NCI-H2227 (cell line): ENCODE measurements around the gene USP15.
"Not testable (repeated sequence)": the region's sequence is repeated elsewhere in the genome, so short reads cannot be mapped to it uniquely, and the experiment has no call there.

Experiments
- DNase-seq: peaks from one replicate; lab custom pipeline; 2025; ENCODE audit not compliant: unreplicated experiment; lab: John Stamatoyannopoulos, UW

Gene USP15

GRCh38 chr12:62368430-62369223, 108.4 kb downstream of the USP15 start:
- DNase-seq = not testable (repeated sequence)

GRCh38 chr12:62370189-62370588, 110.0 kb downstream of the USP15 start:
- no peak for DNase-seq

GRCh38 chr12:62371661-62372060, 111.5 kb downstream of the USP15 start:
- DNase-seq = no peak

- DNase-seq = no peak
Observed at GRCh38 chr12:62372134-62372533, 111.9 kb downstream of the USP15 start.

GRCh38 chr12:62372825-62373224, 112.6 kb downstream of the USP15 start:
- no peak for DNase-seq

GRCh38 chr12:62375603-62376002, 115.4 kb downstream of the USP15 start:
- no peak for DNase-seq

- no peak for DNase-seq
Observed at GRCh38 chr12:62379026-62379722, 119.0 kb downstream of the USP15 start.

GRCh38 chr12:62379723-62380045, 119.5 kb downstream of the USP15 start:
- no peak for DNase-seq

- no peak for DNase-seq
Observed at GRCh38 chr12:62382526-62382925, 122.3 kb downstream of the USP15 start.

- no peak for DNase-seq
Observed at GRCh38 chr12:62396750-62397149, 136.5 kb downstream of the USP15 start.

- DNase-seq = no peak
Observed at GRCh38 chr12:62400135-62400534, 139.9 kb downstream of the USP15 start.

- DNase-seq = no peak
Observed at GRCh38 chr12:62401631-62402030, 141.4 kb downstream of the USP15 start.

GRCh38 chr12:62403031-62403430, 142.8 kb downstream of the USP15 start:
- no peak for DNase-seq

- no peak for DNase-seq
Observed at GRCh38 chr12:62407587-62407986, 147.4 kb downstream of the USP15 start.

- DNase-seq = no peak
Observed at GRCh38 chr12:62409068-62409467, 148.9 kb downstream of the USP15 start.

GRCh38 chr12:62414180-62414579, 154.0 kb downstream of the USP15 start:
- DNase-seq = no peak

GRCh38 chr12:62426089-62426488, 165.9 kb downstream of the USP15 start:
- no peak for DNase-seq

GRCh38 chr12:62429457-62429856, 169.3 kb downstream of the USP15 start:
- DNase-seq = no peak

GRCh38 chr12:62434494-62435302, 174.5 kb downstream of the USP15 start:
- no peak for DNase-seq

- DNase-seq = peak; percentile 47
Observed at GRCh38 chr12:62435303-62436163, 175.3 kb downstream of the USP15 start.

- no peak for DNase-seq
Observed at GRCh38 chr12:62436164-62436503, 175.9 kb downstream of the USP15 start.
